H9 (cell line): ENCODE measurements around the gene HMGCS1. TPM values are rescaled to one million over a fixed set of nuclear protein-coding genes. Genes with fewer than 3 reads are reported as not detected.
A peak's percentile ranks its signal among the peaks of the same experiment; 100 is the strongest.

Experiments used
- DNase-seq: peaks from one replicate; pipeline ENCODE4 v3.0.0-alpha.2; 2017
- H2AFZ ChIP-seq: one replicate; pipeline ENCODE4 v1.6.1; 2013; ENCODE audit warnings: mild to moderate bottlenecking, low read length, control low read depth, moderate library complexity
- H2AK5ac ChIP-seq: 2 replicates; pipeline ENCODE4 v1.6.1; 2013; ENCODE audit warnings: low read length, control low read depth, mixed read lengths; ENCODE audit not compliant: insufficient read length
- H2BK120ac ChIP-seq: one replicate; pipeline ENCODE4 v1.6.1; 2013; ENCODE audit warnings: low read depth, mild to moderate bottlenecking, low read length, control low read depth, inconsistent platforms; ENCODE audit not compliant: poor library complexity, severe bottlenecking
- H2BK12ac ChIP-seq: 2 replicates; pipeline ENCODE4 v1.6.1; 2013; ENCODE audit warnings: low read length, control low read depth, mixed read lengths, low read depth; ENCODE audit not compliant: insufficient read length
- H2BK15ac ChIP-seq: 2 replicates; pipeline ENCODE4 v1.6.1; 2013; ENCODE audit warnings: low read depth, low read length, control low read depth
- H2BK20ac ChIP-seq: one replicate; pipeline ENCODE4 v1.6.1; 2013; ENCODE audit warnings: low read depth, mild to moderate bottlenecking, low read length, control low read depth, inconsistent platforms; ENCODE audit not compliant: poor library complexity, severe bottlenecking
- H2BK5ac ChIP-seq: 2 replicates; pipeline ENCODE4 v1.6.1; 2013; ENCODE audit warnings: low read length, control low read depth, mixed read lengths; ENCODE audit not compliant: insufficient read length
- H3K14ac ChIP-seq: 2 replicates; pipeline ENCODE4 v1.6.1; 2013; ENCODE audit warnings: low read length, control low read depth; ENCODE audit not compliant: insufficient read depth
- H3K18ac ChIP-seq: 2 replicates; pipeline ENCODE4 v1.6.1; 2013; ENCODE audit warnings: low read depth, mild to moderate bottlenecking, mixed read lengths, low read length, control low read depth; ENCODE audit not compliant: insufficient read length
- H3K23ac ChIP-seq: 2 replicates; pipeline ENCODE4 v1.6.1; 2013; ENCODE audit warnings: low read length, control low read depth, mixed read lengths, low read depth; ENCODE audit not compliant: insufficient read length
- H3K23me2 ChIP-seq: 2 replicates; pipeline ENCODE4 v1.6.1; 2013; ENCODE audit warnings: low read depth, mild to moderate bottlenecking, mixed read lengths, low read length, control low read depth; ENCODE audit not compliant: insufficient read length, poor library complexity, severe bottlenecking
- H3K27ac ChIP-seq: 2 replicates; pipeline ENCODE4 v1.5.1; 2013; ENCODE audit warnings: low read length, control low read depth, mixed read lengths, low read depth; ENCODE audit not compliant: insufficient read length
- H3K27me3 ChIP-seq: 2 replicates; pipeline ENCODE4 v1.6.1; 2013; ENCODE audit warnings: low read length, control low read depth, inconsistent platforms; ENCODE audit not compliant: insufficient read depth
- H3K4ac ChIP-seq: 2 replicates; pipeline ENCODE4 v1.6.1; 2013; ENCODE audit warnings: low read depth, mild to moderate bottlenecking, control low read depth, inconsistent platforms, low read length, moderate library complexity
- H3K4me1 ChIP-seq: 2 replicates; pipeline ENCODE4 v1.6.1; 2013; ENCODE audit warnings: low read length, control low read depth, inconsistent platforms; ENCODE audit not compliant: insufficient read depth
- H3K4me2 ChIP-seq: 2 replicates; pipeline ENCODE4 v1.6.1; 2013; ENCODE audit warnings: low read length, control low read depth, mixed read lengths; ENCODE audit not compliant: insufficient read length, insufficient read depth
- H3K56ac ChIP-seq: 2 replicates; pipeline ENCODE4 v1.6.1; 2013; ENCODE audit warnings: low read depth, mild to moderate bottlenecking, mixed read lengths, low read length, control low read depth; ENCODE audit not compliant: insufficient read length
- H3K79me1 ChIP-seq: 2 replicates; pipeline ENCODE4 v1.6.1; 2013; ENCODE audit warnings: low read depth, mild to moderate bottlenecking, moderate library complexity, low read length, control low read depth, inconsistent platforms; ENCODE audit not compliant: insufficient read depth, poor library complexity, severe bottlenecking
- H3K79me2 ChIP-seq: 2 replicates; pipeline ENCODE4 v1.6.1; 2013; ENCODE audit warnings: low read length, control low read depth, inconsistent platforms; ENCODE audit not compliant: insufficient read depth
- H3K9ac ChIP-seq: 2 replicates; pipeline ENCODE4 v1.6.1; 2013; ENCODE audit warnings: low read length, control low read depth, mixed read lengths; ENCODE audit not compliant: insufficient read length; ENCODE audit errors: extremely low read depth
- H3K9me3 ChIP-seq: one replicate; pipeline ENCODE4 v1.6.1; 2013; ENCODE audit warnings: low read depth, low read length, inconsistent platforms; ENCODE audit not compliant: control insufficient read depth
- H3T11ph ChIP-seq: one replicate; pipeline ENCODE4 v1.6.1; 2013; ENCODE audit warnings: mild to moderate bottlenecking, low read length, control low read depth, inconsistent platforms
- H4K20me1 ChIP-seq: one replicate; pipeline ENCODE4 v1.6.1; 2013; ENCODE audit not compliant: control insufficient read depth, insufficient read length, insufficient read depth
- H4K5ac ChIP-seq: 2 replicates; pipeline ENCODE4 v1.6.1; 2013; ENCODE audit warnings: low read depth, mild to moderate bottlenecking, mixed read lengths, low read length, control low read depth; ENCODE audit not compliant: insufficient read length
- H4K8ac ChIP-seq: replicated peaks from 2 replicates; pipeline ENCODE4 v1.6.1; 2013; ENCODE audit warnings: low read length, control low read depth, mixed read lengths, low read depth; ENCODE audit not compliant: insufficient read length
- H4K91ac ChIP-seq: 2 replicates; pipeline ENCODE4 v1.6.1; 2013; ENCODE audit warnings: low read depth, mild to moderate bottlenecking, moderate library complexity, mixed read lengths, low read length, control low read depth; ENCODE audit not compliant: insufficient read length
- H3K27ac Mint-ChIP-seq, 3 experiments: 2 replicates in 2 of 3; 3 replicates in 1 of 3; pipeline ENCODE4 v1.8.0; 2020 to 2021; ENCODE audit warnings: mixed read lengths in 3 of 3, mild to moderate bottlenecking in 1 of 3, moderate library complexity in 1 of 3
- H3K27me3 Mint-ChIP-seq: 2 replicates; pipeline ENCODE4 v1.8.0; 2021; ENCODE audit warnings: low read depth, mild to moderate bottlenecking, moderate library complexity, mixed read lengths
- H3K36me3 Mint-ChIP-seq, 3 experiments: 2 replicates in 2 of 3; 3 replicates in 1 of 3; pipeline ENCODE4 v1.8.0; 2020 to 2021; ENCODE audit warnings: low read depth in 3 of 3, mixed read lengths in 3 of 3; ENCODE audit not compliant: insufficient read depth in 1 of 3
- H3K4me1 Mint-ChIP-seq, 2 experiments: 2 replicates each; pipeline ENCODE4 v1.8.0; 2020; ENCODE audit warnings: mixed read lengths in 2 of 2
- H3K4me3 Mint-ChIP-seq, 2 experiments: 2 replicates in 1 of 2; 3 replicates in 1 of 2; pipeline ENCODE4 v1.8.0; 2020 to 2021; ENCODE audit warnings: mild to moderate bottlenecking in 2 of 2, mixed read lengths in 2 of 2, moderate library complexity in 1 of 2
- H3K9me3 Mint-ChIP-seq, 2 experiments: 2 replicates in 1 of 2; 3 replicates in 1 of 2; pipeline ENCODE4 v1.8.0; 2020; ENCODE audit warnings: mild to moderate bottlenecking in 2 of 2, mixed read lengths in 2 of 2, moderate library complexity in 1 of 2
- WGBS: extraction: QIAGEN DNeasy Blood & Tissue Kit; methylation state at CpG from one replicate; pipeline ENCODE4 v1.1.7; 2013; ENCODE audit warnings: missing lambda C conversion rate, low lambda C conversion rate, mixed read lengths; ENCODE audit not compliant: insufficient read length; ENCODE audit errors: extremely low coverage; 5-methylcytosine and 5-hydroxymethylcytosine counted together
- total RNA-seq: library from RNA; stranded (reverse); gene quantifications from 2 replicates; pipeline ENCODE4 v1.2.1, GENCODE V29; 2021
- TF ChIP-seq, protein P1 (sequence below): fragments of 200-600 bp; sonication (generic); conservative IDR thresholded peaks from 3 replicates; pipeline ENCODE4 v1.8.0; 2021; ENCODE audit warnings: antibody characterized with exemption, mild to moderate bottlenecking

Gene HMGCS1
- total RNA-seq, 1 experiment from 2014 or later: 147 TPM

DNA sequence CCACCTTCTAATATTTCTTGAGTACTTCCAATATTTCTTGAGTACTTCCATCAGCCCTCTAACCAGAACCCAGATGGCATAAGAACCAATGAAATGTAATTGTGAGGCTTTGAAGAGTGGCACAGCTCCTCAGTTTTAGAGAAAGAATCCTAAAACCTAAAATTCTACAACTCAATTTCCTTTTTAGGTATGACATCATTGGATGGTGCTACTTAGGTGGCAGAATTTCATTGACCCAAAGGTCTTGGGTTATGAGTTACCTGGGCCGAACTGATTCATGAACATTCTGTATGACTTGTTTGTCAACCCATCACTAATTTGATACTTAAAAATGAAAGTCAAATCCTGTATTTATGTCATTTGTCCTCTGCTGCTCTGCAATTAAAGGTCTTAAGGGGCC, 13.1 kb downstream of the HMGCS1 start:
- Mint-ChIP-seq H3K27me3 (no peaks in the 10 kb centered on the region), H3K9me3 (no peaks in the 10 kb centered on the region), H3K4me3 (no peak overlapping the region), H3K36me3 (peaks cover 42 to 52% (median 51%) of the 10 kb centered on the region in 3 experiments; a peak in 6 of 7 replicates), H3K27ac (peak overlapping the region in 1 of 3 experiments; percentile 46; a peak in 1 of 7 replicates), H3K4me1 (peaks cover 24% of the 10 kb centered on the region in 2 experiments)
- H3K79me2 ChIP-seq: peaks cover 43% of the 10 kb centered on the region
- no peak overlapping the region for H3K9ac ChIP-seq
- no peak overlapping the region for H2BK20ac ChIP-seq
- no peak overlapping the region for H3K18ac ChIP-seq
- no peak overlapping the region for H3K14ac ChIP-seq
- no peak overlapping the region for H3K23ac ChIP-seq
- H4K5ac ChIP-seq: no peak overlapping the region
- H4K8ac ChIP-seq: no peak overlapping the region
- no peak overlapping the region for H2BK15ac ChIP-seq
- H3K27ac ChIP-seq: no peak overlapping the region
- H3T11ph ChIP-seq: no peak overlapping the region
- peaks cover 6% of the 10 kb centered on the region for H3K79me1 ChIP-seq
- peaks cover 5% of the 10 kb centered on the region; the same call in 1 of the 2 replicates for H3K4me1 ChIP-seq
- no peak for DNase-seq
- no peak overlapping the region for H3K56ac ChIP-seq
- H4K20me1 ChIP-seq: peaks cover 2% of the 10 kb centered on the region
- H3K27me3 ChIP-seq: no peaks in the 10 kb centered on the region; the same call in 1 of the 2 replicates
- H3K4me2 ChIP-seq: no peak overlapping the region
- H2BK12ac ChIP-seq: no peak overlapping the region
- TF ChIP-seq, protein P1, sequence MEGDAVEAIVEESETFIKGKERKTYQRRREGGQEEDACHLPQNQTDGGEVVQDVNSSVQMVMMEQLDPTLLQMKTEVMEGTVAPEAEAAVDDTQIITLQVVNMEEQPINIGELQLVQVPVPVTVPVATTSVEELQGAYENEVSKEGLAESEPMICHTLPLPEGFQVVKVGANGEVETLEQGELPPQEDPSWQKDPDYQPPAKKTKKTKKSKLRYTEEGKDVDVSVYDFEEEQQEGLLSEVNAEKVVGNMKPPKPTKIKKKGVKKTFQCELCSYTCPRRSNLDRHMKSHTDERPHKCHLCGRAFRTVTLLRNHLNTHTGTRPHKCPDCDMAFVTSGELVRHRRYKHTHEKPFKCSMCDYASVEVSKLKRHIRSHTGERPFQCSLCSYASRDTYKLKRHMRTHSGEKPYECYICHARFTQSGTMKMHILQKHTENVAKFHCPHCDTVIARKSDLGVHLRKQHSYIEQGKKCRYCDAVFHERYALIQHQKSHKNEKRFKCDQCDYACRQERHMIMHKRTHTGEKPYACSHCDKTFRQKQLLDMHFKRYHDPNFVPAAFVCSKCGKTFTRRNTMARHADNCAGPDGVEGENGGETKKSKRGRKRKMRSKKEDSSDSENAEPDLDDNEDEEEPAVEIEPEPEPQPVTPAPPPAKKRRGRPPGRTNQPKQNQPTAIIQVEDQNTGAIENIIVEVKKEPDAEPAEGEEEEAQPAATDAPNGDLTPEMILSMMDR: no peak
- H2BK5ac ChIP-seq: no peak overlapping the region
- no peak overlapping the region for H4K91ac ChIP-seq
- no peaks in the 10 kb centered on the region for H3K23me2 ChIP-seq
- H2AK5ac ChIP-seq: no peak overlapping the region
- H2BK120ac ChIP-seq: no peak overlapping the region
- H3K4ac ChIP-seq: no peak overlapping the region
- no peak overlapping the region for H2AFZ ChIP-seq
- no CpG with 5 or more reads among the region's 1 CpG for WGBS
- no peaks in the 10 kb centered on the region for H3K9me3 ChIP-seq
